HG02623 (cell line): ENCODE results near the gene INSIG2.

Source experiments
- ATAC-seq: cut with Tn5 transposase; IDR thresholded peaks from one replicate; pipeline ENCODE4 v1.9.1; 2021; ENCODE audit warnings: moderate library complexity; ENCODE audit not compliant: unreplicated experiment

Gene INSIG2

DNA sequence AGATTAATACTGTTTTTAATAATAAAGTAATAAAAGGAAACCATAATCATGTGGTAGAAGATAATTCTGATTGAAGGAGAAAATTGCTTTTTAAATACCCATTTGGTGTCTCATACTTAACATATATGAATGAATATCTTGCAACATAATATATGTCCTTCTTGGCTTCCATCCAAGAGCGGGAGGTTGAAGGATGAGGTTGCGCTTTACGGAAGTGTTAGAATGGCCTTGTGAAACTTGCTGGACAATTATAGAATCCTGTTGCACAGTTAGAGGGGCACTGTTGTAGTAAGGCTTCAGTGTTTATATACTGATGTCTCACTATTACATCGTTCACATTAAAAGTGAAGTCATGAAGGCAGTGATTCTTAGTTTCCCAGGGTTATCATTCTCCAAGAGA, 9.4 kb downstream of the INSIG2 start:
- ATAC-seq, result no peak

DNA sequence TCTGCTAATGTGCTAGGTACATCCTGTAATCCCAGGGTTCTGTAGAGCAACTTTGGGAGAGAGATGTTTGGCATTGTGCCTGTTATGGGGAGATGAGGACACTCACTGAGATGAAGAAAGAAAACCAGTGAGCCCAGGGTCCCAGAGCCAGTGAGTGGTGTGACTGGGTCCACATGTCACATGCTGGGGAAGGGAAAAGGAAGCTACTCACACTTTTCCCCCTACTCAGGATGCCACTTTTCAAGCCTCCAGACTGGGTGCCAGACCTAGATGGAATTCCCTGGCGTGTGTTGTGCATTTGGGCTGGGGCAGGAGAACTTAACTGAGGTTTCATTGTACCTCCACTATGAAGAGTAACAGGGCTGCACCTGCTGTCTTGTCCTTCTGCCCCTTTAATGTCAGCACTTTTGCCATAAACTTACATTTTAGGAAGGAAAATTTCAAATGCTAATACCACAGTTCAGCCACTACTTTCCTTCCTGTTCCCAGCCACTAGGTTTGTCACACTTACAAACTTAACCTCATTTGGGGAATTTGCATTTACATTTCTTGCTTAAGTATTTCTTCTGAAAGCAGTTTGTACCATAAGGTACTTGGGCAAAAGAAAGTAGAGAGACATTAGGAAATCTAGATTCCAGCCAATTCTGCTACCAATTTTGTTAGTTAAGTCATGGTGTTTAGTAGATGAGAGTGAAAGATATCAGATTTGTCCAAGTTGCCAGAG, 10.2 kb downstream of the INSIG2 start:
- no peak for ATAC-seq

DNA sequence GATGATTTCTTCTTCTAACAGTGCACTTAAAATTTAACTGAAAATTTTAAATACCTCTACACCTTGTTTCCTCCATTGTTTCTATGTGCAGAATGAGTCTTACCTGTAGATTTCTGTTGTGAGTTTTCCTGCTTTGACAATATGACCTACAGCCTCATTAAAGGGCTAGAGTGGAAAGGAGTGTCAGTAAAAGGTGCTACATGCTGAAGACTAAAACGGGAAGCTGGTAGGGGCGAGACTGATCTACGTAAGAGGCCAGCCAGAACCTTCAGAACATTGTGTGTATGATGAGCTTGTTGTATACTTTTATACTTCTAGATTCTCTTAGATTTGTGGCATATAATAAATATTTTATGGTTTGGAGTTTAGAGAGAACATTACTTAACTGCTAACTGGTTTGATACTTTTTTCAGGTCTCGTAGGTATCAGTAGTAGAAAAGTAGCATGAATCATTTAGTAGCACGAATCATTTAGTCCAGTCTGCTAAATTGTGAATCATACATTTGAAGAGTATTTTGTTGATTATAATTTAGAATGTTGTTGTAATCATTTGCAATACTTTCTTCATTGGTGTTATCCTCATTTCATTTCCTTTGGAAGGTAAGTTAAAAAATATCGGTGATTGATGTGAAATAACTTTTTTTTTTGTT, 14.3 kb downstream of the INSIG2 start:
- no peak for ATAC-seq

DNA sequence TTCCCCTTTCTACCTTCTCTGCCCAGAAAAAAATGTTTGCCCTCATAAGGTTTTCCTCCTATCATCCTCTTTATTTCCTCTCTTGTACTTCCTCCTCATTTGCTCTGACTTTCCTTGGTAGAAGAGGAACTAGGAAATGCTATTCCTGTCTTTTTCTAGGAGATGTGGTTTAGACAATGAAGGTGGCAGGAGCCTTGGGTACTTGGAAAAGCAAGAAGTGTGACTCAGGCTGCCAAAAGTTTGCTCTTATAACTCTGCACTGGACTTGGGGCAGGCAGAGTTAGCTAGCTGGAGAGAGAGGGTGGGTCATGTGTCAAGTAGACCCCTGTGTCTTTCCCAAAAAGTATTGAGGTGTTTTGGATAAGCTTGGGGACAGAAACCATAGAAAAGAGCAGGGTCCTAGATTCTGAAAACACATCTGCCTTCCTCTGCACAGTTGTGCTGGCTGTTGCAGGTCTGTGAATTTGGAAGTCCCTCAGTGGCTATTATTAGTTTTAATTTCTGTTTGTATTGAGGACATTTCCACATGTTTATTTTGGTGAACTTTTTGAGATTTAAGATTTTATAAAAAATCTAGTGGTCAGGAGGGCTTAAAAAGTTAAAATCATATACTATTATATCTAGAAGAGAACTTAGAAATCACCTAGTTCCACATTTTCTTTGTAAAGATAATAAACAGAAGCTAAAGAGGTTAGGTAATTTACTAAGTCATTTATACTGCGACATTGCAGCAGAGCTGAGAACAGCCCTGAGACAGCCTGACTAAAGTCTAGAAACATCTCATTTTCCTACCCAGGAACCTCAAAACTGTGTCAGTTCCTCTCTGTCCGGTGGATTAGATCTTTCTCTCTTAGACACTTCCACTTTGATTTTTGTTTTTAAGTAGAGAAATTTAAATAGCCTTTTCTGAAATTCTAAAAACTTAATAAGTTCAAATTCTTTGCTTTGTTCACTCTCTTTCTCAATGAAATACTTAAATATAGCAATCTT, 16.0 kb downstream of the INSIG2 start:
- ATAC-seq, result peak; percentile 99

DNA sequence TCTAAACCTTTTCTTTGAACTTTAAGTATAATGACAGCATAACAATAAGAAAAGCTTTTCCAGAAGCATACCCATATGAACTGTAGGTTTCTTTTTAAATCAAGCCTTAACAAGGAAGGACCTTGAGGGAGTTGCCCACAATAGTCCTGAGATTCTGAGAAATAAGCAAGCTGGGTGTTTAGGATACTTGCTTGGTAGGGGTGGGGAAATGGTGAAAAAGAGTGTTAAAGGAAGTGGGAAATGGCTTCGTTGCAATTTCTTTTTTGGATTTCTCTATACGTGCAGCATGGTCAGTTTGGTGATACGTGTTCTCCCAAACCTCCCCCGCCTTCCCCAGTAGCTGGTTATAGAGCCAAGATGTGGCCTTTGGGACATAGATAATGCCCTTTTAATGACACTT, 17.2 kb downstream of the INSIG2 start:
- ATAC-seq, result no peak

DNA sequence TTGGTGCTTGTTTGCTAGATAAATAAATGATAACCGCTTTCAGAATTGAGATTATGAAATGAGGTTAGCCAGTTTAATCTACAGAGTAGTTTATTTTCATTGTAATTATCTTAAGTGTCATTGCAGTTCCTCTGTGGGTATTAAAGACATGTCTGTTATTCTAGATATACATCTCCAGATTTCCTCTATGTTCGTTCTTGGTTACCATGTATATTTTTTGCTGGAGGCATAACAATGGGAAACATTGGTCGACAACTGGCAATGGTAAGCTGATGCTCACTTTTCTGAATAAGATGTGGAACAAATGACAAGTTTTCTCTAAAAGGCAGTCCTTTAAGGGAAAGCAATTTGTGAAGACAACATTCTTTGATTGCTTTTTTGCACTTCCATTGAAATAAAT, 18.7 kb downstream of the INSIG2 start:
- ATAC-seq, result no peak

DNA sequence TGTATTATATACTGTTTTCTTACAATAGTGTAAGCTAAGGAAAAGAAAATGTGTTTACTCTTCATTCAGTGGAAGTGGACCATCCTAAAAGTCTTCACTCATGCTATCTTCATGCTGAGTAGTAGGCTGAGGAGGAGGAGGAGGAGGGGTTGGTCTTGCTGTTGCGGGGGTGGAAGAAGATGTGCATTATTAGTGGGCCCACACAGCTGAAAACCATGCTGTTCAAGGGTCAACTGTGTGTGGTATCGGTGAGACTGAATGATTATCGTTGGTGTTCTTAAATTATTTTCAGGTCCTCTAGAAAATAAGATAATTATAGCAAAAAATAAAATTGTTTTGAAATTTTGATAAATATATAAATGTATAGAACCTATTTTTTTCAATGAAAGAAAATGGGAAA, 22.0 kb downstream of the INSIG2 start:
- no peak for ATAC-seq

DNA sequence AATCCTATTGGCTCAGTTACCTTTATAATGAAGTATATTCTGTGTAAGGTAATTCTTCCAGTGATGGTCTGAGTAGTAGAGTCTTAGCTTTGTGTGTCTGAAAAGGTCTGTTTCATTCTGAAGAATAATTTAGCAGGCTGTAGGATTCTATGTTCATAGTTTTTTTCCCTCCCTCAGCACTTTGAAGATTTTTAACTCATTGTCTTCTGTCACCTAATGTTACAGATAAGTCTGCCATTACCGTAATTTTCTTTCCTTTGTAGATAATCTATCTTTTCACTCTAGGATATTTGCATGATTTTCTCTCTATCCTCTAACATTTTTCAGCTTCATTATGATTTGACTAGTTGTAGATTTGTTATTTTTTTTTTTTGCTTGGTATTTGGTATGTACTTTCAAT, 22.7 kb downstream of the INSIG2 start:
- ATAC-seq, result no peak

DNA sequence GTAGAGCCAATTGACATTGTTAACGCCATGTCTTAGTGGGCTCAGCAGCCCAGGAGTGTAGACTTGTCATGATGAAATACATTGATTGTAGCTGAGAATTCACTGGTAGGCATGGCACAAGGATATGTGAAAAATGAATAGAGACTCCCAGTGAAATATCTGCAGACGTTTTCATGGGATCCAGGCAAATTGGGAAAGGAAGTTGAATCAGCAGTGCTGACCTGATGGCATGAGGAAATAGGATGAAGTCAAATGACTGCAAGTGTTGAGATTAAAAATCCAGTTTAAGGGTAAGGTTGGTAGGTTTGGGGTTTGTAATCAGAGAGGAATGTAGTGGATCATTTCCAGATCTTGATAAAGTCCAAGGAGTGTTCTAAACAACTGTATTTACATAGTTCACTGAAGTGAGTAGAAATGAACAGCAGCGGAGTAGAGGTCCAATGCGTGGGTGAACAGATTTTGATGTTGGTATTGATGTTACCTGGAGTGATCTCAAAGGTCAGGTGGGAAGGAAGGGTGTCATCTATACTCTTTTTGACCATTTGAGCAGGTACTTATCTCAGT, 24.6 kb downstream of the INSIG2 start:
- no peak for ATAC-seq

DNA sequence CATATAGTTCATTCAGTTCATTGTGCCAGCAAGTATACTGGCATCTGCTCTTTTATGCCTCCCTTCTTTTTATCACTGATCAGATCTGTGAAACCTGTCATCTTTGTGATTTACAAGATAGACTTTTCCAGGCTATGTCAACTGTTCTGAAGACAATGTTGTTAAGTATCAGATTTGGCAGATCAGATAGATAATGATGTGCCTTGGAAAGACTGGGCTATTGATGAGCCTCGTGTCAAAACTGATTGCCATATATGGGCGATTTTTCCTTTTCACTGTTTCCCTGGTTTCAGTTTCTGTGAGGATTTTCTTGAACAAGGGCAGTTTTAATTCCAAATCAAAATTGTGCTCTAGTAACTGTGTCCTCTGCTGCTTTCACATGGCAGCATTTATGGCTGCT, 26.6 kb downstream of the INSIG2 start:
- ATAC-seq, result no peak

DNA sequence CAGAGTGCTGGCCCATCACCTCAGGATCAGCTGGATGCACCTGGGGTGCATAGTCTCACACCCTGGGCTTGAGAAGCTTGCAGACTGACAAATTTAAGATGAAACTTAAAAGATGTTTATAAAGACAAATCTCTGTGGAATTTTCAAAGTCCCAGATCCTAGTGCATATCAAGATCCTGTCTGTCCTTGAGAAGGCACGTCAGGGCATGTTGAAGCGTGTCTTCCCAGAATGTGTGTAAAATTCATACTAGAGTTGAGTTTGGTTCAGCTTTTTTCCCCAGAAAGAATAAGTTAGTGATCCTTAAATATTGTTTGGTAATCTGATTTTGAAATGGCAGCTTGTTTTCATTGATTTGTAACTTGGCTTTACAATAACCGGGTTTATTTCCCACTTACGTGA, 27.5 kb downstream of the INSIG2 start:
- no peak for ATAC-seq

DNA sequence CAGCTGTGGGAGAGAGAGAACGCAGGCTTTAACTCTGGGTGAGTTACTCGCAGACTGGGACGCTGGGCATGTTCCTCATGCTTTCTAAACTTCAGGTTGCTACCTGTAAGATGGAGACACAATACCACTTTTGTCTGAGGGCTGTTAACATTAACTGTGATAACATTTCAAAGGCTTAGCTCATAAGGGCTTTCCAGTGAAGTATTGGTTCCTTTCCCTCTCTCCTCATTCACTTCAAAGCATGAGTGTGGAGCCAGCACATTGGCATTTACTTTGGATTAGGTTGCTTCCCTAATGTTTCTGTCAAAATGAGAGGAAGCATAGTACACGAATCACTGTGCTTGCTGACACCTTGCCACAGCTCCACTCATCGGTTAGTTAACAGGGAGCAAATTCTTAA, 30.2 kb downstream of the INSIG2 start:
- no peak for ATAC-seq

DNA sequence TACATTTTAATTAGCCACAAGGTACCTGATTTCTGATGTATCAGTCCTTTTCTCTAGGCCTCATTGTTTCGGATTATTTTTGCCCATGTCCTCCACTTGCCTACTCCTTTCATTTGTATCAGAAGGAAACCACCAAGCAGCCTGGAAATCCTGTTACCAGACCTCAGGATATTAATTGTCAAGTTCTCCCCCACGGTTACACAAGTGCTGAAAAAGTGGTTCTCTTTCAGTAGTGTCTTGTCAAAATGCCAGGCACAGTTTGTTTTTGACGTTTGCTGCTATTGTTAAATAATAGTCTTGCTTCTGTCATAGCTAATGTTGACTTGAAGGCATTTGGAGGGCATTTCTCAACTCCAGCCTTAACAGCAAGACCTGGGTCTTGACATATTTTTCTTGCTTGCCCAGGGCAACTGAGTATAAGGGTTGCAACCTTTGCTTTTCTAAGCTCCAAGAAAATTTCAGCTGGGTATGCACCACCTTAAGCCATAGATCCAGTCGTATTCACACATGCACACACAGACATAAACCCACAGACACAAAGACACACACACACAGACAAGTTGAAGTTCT, 31.0 kb downstream of the INSIG2 start:
- no peak for ATAC-seq

DNA sequence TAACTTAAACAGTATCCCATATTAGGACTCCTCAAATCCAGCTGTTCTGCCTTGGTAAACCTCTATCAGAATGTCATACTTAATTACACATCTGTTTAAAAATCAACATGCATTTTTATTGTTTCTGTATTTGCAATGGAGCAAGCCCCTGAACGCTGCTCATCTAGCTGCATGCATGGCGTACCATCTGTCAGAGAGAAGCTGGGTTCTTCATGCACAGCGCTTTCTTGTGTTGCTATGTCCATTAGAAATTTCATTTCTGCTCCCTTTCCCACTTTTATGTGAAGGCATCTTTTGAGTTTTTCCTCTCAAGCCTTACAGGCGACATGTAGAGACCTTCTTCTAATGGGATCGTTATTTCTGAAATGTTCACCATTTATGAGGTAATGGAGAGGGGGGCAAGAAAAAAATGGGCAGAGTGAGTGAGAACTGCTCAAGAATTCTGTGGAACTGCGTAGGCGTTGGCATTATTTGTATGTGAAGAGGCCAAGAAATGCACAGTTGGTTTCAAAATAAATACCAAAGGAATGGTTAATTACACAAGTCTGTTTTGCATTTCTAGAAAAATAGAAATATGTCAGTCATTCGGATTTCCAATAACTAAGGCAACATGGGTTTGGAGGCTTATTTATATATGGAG, 31.6 kb downstream of the INSIG2 start:
- ATAC-seq, result no peak

DNA sequence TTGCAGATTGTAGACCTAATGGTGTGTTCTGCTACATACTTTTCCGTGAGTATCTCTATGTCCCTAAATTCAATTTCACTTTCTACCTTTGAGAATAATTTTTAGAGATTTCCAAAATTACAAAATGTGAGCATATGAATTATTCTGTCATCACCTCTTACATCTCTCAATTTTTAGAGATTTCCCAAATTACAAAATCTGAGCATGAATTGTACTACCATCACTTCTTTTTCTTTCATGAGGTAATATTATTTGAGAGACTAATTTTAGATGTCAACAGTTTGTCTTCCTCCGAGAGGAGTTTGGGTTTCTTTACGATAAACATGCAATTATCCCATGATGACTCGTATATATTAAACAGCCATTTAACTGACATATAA, 32.1 kb downstream of the INSIG2 start:
- ATAC-seq, result no peak

DNA sequence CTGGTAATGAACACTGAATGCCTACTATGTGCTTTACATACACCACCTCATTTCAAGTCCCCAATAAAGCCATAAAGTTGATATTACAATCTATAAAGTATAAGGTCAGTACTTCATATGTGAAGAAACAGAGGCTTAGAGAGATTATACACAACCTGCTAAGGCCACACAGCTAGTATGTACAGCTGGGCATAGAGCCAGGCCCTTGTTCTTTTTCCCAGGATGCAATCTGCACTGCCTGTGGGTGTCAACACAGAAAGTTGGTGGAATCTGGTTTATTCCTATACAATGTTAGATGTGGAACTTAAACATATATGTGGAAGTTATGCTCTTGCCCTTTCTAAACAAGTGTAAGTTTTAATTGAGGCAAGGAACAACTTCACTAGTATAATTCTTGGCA, 32.8 kb downstream of the INSIG2 start:
- no peak for ATAC-seq

DNA sequence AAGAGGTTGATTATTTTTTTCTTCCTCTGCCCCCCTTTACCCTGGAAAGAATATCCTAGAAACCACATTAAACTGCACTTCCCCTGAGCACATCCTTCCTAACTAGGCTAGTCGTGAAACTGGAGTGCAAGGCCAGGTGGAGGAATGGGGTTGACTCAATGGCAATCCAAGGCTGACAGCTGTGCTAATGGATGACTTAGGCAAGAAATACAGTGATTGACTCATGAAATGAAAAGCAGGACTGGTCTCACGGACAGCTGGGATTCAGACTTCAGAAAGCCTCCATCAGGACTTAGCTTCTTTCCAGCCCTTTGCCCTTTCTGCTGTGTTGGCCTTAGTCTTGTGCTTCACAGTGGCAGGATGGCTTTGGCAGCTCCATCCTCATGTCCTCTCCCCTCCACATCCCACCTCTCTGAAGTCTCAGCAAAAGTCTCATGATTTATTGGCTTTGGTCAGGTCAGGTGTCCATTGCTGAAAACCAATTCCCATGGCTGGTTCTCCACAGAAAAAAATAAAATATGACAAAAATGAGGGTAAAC, 33.8 kb downstream of the INSIG2 start:
- ATAC-seq, result no peak

DNA sequence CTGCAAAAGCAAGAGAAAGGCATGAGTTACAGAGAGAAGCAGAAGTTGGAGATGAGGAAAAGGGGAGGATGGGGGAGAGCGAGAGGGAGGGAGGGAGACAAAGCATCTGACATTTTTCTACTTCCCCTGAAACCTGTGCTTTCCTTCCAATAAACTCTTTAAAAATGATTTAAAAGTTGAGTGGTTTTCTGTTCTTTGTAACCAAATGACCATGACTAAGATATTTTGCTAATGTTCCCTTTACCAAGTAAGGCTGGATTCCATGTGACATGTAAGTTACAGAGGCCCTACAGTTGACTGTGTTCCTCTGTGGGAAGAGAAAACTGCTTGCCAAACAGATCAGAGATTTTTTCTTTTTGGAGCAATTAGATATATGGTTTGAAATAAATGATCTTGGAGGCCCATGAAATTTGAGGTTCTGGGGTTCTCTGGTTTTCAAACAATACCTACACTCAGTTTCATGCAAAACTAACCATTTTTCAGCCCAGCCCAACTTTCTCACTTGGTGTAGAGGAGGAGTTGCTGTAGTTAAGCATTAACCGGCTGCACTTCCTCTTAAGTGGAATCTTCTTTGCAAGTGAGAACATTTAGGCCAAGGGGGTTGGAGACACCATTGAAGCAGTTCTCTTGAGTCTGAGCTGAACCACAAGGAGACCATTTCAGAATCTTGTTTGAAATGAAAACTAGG, 34.5 kb downstream of the INSIG2 start:
- peak; percentile 88 for ATAC-seq

DNA sequence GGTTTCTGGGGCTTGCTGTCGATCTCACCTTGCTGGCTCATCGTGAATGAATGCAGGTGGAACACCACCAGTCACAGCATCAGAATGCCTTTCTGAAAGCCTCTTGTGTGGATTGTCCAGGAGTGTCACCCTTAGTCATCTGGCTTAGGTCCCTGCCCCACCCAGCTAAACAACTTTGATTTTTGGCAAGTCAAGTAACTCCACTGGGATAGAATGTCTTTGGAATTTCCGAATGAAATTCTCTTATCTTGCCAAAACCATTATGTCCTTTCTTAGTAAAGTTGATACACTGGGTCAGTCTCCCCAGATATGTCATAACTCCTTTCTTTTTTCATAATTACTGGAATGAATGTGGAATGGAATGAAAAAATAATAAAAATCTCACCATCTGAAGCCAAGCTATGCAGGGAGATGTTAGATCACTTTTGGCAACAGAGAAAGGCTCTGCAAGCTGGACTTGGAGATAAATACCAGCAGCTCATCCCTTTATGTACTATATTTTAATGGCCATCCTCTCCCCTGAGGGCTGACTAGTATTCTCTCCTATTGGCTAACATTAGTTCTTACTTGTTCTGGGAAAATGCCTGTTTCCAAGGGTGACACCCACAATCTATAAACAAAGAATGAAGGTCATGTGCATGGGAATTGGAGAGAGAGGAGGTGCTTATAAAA, 35.4 kb downstream of the INSIG2 start:
- ATAC-seq, result no peak
